Esophagus muscularis mucosa (tissue), 3 donors: ENCODE measurements around the gene SLC48A1.

ENCODE experiments used
- POLR2A ChIP-seq: fragments of 450-650 bp; IDR thresholded peaks from one replicate; pipeline ENCODE4 v1.6.1; 2017; ENCODE audit warnings: antibody characterized with exemption, moderate library complexity, mild to moderate bottlenecking, low read depth
- POLR2AphosphoS5 ChIP-seq, 2 donors: sonication (generic); formaldehyde crosslinking; IDR thresholded peaks; one replicate each; pipeline ENCODE4 v1.6.1; 2017; ENCODE audit warnings: antibody characterized with exemption in 2 of 2
- TF ChIP-seq, protein P1 (sequence below), 3 experiments: fragments of 200-600 bp in 2 of 3; fragments of 450-650 bp in 1 of 3; sonication (generic) in 2 of 3; IDR thresholded peaks; one replicate each; pipeline ENCODE4 v1.5.1; 2017 to 2019; ENCODE audit warnings: antibody characterized with exemption in 3 of 3, mild to moderate bottlenecking in 2 of 3, moderate library complexity in 1 of 3

DNA sequence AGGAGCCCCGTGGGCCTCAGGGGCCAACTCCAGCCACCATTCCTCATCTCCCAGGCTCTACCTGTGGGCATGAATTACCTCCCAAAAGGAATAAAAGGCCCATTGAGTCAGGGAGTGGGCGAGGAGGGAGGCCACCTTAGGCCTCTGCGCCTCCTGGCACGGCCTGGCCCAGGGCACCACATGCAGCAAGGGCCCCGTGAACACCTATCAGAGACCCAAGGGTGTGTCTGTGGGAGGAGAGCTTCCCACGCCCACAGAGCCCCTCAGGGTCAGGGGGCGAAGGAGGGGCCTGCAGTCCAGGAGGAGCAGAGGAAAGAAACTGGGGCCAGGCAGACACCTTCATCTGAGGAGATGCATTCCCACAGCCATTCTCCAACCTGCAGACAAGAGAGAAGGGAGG lies 26.5 kb upstream of the SLC48A1 start:
- TF ChIP-seq, protein P1, sequence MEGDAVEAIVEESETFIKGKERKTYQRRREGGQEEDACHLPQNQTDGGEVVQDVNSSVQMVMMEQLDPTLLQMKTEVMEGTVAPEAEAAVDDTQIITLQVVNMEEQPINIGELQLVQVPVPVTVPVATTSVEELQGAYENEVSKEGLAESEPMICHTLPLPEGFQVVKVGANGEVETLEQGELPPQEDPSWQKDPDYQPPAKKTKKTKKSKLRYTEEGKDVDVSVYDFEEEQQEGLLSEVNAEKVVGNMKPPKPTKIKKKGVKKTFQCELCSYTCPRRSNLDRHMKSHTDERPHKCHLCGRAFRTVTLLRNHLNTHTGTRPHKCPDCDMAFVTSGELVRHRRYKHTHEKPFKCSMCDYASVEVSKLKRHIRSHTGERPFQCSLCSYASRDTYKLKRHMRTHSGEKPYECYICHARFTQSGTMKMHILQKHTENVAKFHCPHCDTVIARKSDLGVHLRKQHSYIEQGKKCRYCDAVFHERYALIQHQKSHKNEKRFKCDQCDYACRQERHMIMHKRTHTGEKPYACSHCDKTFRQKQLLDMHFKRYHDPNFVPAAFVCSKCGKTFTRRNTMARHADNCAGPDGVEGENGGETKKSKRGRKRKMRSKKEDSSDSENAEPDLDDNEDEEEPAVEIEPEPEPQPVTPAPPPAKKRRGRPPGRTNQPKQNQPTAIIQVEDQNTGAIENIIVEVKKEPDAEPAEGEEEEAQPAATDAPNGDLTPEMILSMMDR (IDR thresholded peaks at IDR 0.05): no peak
- no peak for TF ChIP-seq POLR2A
- TF ChIP-seq POLR2AphosphoS5 (IDR thresholded peaks at IDR 0.05): no peak
